GM18499 (cell line): ENCODE measurements around the gene MRGPRX1.
"Not testable (repeated sequence)": the region's sequence is repeated elsewhere in the genome, so short reads cannot be mapped to it uniquely, and the experiment has no call there.

Experiments
- ATAC-seq: cut with Tn5 transposase; IDR thresholded peaks from one replicate; pipeline ENCODE4 v1.9.1; 2021; ENCODE audit warnings: moderate number of reproducible peaks; ENCODE audit not compliant: insufficient read depth, unreplicated experiment

The MRGPRX1 gene

DNA sequence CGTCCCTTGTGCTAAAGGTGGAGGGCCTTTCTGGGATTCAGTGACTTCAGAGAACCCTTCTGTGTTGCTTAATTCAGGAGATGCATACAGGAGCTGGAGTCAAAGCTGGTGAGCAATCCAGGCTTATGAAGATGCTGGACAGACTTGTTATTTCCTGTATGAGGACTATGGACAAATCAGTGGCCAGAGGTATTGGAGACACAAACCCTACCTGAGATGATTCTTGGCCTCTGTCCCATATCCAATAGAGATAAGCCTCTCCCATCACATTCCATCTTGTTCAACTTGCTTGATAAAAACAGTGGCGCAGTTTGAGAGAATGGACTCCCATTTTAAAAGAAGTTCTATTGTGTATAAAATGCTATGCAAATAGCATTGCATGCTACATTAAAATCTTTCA is at the start of gene MRGPRX1:
Gene MRGPRX1 (minus strand): TSS at position 101 of the 400 bp plus-strand sequence. CDS start 4,630 bp downstream, outside the sequence.
- no peak for ATAC-seq

DNA sequence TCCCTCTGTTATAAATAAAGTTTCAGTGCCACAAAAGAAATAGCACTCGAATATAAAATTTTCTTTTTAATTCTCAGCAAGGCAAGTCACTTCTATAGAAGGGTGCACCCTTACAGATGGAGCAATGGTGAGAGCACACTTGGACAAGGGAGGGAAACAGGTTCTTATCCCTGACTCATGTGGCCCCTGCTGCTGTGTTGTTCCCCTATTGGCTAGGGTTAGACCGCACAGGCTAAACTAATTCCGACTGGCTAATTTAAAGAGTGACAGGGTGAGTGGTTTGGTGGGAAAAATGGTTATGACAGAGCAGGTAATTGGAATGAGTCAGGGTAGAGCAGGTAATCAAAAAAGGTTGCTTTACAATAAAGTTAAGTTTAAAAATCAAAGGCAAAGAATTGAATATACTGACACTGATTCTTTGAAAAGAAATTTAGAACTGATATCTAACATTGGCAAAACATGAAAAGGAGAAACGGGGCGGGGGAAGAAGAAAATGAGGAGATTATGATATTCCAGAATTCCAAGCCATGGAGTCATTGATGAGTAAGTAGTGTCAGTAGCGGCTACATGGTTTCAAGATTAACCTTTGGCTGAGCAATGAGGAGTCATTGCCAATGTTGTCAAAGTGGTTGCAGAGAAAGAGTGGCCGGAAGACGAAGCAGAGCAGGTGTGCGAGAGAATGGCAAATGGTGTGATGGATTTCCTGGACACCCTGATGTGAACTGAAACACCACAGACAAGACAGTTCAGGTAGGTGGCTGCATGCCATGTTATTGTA is 48.4 kb upstream of the MRGPRX1 start:
- ATAC-seq = no peak

DNA sequence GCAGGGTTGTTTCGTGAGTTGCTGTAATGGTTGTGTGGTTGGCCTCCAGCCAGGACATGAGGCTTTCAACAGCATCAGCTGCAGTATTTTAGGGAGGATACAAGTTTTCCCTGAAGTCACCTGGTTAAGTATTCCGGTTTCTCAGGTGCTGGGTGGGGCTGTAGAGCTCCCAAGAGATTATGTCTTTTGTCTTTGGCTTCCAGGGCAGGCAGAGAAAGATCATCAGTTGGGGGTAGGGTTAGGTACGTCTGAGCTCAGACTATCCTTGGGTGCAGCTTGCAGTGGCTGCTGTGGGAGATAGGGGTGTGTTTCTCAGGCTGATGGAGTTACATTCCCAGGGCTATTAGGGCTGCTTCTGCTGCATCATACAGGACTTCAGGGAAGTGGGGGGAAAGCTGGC is 47.5 kb upstream of the MRGPRX1 start:
- ATAC-seq = no peak

DNA sequence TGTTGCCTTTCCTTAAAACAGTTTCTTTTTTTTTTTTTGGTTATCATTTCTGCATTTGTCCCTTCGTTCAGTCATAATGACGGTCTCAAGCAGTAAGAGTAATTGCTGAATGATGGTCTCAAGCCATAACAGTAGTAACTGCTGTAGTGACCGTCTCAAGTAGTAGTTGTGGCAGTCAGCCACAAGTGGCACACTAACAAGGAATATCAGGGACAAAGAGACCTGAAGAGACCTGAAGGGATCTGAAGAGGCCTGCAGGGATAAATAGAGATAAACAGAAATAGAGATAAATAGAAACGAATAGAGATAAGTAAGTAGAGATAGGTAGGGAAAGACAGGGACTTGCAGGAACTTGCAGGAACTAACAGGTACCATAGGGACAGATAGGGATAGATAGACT is 42.7 kb upstream of the MRGPRX1 start:
- no peak for ATAC-seq

DNA sequence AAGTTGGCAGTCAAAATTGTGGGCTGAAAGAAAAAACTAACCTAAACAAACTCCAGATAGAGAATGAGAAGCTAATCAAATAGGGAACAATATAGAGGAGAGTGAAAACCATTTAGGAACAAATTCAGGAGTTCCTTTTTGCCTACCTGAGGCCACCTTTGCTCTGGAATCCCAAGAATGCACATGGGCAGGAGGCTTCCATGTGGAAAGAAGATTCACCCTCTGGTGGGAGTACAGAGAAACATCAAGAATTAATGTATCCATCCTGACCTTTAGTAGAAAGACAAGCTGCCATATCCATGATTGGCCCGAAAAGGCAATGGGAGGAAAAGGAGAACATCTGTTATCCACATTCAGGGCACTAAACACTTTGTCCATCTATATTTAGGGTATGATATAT is 35.0 kb upstream of the MRGPRX1 start:
- no peak for ATAC-seq

DNA sequence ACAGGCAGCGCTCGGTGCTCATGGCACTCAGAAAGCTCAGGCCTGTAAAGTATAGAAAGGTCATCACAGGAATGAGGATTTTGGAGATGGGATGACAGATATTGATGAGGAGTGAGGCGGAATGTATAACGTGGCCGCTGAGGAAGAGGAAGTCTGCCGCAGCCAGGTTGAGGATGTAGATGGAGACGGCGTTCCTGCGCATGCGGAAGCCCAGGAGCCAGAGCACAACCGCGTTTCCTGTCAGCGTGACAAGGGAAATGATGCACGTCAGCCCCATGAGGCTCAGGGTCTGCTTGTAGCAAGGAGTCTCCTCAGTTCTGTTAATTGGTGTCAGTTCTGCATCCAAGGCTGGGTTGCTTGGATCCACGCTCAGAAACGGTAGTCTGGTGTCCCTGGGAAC is 33.1 kb upstream of the MRGPRX1 start:
- ATAC-seq = no peak

DNA sequence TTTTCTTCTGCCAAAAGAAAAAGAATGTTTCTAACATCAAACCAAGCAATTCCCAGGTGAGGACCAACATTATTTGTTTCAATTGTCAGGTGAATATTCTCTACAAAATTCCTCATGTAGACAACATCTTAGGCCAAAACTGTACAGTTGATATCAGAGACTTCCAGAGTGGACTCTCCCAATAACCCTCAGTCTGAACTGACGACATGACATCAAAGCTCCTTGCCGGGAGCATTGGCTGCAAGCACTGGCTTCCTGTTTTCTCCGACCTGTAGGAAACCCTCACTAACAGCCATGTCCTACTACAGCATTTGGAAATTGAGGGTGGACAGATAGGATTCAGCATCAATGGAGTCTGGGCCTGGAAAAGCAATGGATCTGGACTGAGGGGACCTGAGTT is 30.5 kb upstream of the MRGPRX1 start:
- ATAC-seq = no peak

DNA sequence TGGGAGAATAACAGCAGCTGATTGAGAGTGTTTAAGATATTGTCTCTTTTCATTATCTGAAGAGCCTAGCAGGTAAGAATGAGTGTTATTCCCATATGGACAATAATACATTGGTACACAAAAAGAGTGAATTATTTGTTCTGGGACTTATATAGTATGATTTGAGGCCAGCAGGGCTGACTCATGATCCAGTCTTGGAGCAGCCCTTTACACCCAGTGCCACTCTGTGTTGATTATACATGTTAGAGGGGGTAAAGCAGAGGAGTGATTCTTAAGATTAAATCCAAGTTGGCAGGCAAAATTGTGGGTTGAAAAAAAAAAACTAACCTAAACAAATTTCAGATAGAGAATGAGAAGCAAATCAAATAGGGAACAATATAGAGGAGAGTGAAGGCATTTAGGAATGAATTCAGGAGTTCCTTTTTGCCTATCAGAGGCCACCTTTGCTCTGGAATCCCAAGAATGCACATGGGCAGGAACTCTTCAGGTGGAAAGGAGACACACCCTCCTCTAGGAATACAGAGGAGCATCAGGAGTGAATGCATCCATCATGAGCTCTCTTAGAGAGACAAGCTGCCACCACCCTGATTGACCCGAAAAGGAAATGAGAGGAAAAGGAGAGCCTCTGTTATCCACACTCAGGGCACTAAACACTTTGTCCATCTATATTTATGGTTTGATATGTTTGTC is 19.2 kb upstream of the MRGPRX1 start:
- no peak for ATAC-seq

DNA sequence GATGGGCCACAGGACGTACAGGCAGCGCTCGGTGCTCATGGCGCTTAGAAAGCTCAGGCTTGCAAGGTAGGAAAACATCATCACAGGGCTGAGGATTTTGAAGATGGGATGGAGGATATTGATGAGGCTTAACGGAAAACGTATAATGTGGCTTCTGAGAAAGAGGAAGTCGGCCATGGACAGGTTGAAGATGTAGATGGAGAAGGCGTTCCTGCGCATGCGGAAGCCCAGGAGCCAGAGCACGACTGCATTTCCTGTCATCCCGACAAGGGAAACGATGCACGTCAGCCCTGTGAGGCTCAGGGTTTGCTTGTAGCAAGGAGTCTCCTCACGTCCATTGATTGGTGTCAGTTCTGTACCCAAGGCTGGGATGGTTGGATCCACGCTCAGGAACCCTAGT is 17.4 kb upstream of the MRGPRX1 start:
- no peak for ATAC-seq

GRCh38 chr11:18936002-18936673 is 3.1 kb downstream of the MRGPRX1 start:
- ATAC-seq = no peak

DNA sequence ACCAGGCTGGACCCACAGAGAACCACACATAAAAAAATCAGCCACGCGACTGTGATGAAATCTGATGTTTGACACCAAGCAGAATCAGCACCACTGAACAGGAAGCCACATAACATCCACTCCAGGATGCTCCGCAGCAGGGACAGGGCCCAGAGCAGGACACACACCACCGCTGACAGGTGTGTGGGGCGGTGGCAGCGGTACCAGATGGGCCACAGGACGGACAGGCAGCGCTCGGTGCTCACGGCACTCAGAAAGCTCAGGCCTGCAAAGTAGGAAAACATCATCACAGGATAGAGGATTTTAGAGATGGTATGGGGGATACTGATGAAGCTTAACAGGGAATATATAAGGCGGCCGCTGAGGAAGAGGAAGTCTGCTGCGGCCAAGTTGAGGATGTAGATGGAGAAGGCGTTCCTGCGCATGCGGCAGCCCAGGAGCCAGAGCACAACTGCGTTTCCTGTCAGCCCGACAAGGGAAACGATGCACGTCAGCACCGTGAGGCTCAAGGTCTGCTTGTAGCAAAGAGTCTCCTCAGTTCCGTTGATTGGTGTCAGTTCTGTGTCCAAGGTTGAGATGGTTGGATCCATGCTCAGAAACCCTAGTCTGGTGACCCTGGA is 4.9 kb downstream of the MRGPRX1 start:
- ATAC-seq = no peak

DNA sequence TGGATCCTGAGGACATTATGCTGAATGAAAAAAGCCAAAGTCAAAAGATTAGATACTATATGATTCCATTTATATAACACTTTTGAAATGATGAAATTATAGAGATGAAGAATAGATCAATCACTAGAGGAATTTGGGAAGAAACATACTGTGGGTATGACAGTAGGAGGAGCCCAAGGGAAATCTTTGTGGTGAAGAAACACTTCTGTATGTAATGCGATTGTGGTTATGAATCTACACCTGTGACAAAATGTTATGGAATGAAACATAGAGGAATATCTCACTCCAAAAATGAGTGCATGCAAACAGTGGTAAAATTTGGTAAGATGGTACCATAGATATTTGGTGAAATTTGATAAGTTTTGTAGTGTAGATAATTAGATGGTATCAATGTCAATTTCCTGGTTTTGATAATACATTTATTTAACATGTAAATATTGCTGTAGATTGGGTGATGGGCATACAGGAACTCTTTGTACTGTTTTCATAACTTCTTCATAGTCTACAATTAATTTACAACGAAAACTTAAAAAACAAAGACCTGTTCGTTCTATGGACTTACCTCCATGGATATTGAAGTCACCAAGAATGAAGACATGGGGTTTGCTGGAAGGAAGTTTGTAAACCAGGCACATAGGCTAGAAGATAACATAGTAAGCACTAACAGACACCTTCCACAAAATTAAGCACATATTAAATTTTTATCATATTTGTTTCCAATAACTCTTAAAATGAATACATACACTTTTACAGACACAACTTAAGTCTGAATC is 11.5 kb downstream of the MRGPRX1 start:
- no peak for ATAC-seq

DNA sequence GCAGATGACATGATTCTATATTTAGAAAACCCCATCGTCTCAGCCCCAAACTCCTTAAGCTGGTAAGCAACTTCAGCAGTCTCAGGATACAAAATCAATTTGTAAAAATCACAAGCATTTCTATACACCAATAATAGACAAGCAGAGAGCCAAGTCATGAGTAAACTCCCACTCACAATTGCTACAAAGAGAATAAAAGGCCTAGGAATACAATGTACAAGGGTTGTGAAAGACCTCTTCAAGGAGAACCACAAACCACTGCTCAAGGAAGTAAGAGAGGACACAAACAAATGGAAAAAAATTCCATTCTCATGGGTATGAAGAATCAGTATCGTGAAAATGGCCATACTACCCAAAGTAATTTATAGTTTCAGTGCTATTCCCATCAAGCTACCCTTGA is 13.8 kb downstream of the MRGPRX1 start:
- ATAC-seq = not testable (repeated sequence)

GRCh38 chr11:18912883-18913282 is 26.3 kb downstream of the MRGPRX1 start:
- ATAC-seq = no peak

- no peak for ATAC-seq
Measured at GRCh38 chr11:18907391-18907790, 31.8 kb downstream of the MRGPRX1 start.

DNA sequence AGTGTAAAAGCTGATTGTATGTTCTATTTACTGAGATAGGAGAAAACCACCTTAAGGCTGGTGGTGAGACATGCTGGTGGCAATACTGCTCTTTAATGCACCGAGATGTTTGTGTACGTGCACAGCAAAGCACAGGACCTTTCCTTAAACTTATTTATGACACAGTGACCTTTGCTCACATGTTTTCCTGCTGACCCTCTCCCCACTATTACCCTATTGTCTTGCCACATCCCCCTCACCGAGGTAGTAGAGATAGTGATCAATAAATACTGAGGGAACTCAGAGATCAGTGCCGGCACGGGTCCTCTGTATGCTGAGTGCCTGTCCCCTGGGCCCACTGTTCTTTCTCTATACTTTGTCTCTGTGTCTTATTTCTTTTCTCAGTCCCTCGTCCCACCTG is 38.6 kb downstream of the MRGPRX1 start:
- ATAC-seq = not testable (repeated sequence)

- ATAC-seq = not testable (repeated sequence)
Measured at GRCh38 chr11:18900151-18900611, 39.0 kb downstream of the MRGPRX1 start.

DNA sequence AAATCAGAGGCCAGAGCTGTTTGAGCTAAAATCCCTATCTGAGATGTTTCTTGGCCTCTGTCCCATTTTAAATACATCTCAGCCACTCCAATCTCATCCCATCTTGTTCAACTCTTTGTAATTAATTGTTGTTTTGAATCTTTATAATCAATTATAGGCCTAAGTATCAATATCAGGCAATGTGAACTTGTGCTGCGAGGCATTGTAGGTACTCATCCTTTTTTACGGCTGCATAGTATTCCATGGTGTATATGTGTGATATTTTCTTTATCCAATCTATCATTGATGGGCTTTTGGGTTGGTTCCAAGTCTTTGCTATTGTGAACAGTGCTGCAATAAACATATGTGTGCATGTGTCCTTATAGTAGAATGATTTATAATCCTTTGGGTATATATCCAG is 47.5 kb downstream of the MRGPRX1 start:
- ATAC-seq = not testable (repeated sequence)

DNA sequence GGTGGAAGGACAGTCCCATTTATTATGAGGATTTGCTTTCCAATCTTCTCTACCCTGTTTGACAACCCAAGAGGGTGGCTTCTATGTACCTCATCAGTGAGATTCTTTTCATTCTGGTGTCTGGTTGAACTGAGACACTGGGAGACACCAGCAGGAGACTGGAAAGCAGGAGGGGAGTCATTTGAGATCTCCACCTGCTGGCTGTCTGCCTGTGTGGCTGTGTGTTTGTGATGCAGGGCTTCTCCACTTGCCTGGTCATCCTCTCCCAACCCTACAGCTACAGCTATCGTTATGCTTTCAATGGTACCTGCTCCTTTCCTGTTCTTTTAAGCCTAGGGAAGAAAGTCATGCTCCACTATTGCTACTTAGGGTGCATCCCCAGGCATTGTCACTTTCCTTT is 48.6 kb downstream of the MRGPRX1 start:
- ATAC-seq = no peak
